Activated CD4-positive, alpha-beta T cell treated with anti-CD3 and anti-CD28 coated beads, Interleukin-2, amount 10 ng/mL, durations not matched to agents 24 days and 14 days (primary cell): ENCODE measurements around the gene DNAJB2. TPM values are rescaled to one million over a fixed set of nuclear protein-coding genes. Genes with fewer than 3 reads are reported as not detected.
A peak's percentile ranks its signal among the peaks of the same experiment; 100 is the strongest.
"Not testable (repeated sequence)": the region's sequence is repeated elsewhere in the genome, so short reads cannot be mapped to it uniquely, and the experiment has no call there.

Experiments used
- DNase-seq: peaks from one replicate; pipeline ENCODE4 v3.0.0; 2022
- H3K27ac Mint-ChIP-seq: one replicate; pipeline ENCODE4 v1.8.0; 2022; ENCODE audit warnings: mild to moderate bottlenecking, mixed read lengths
- H3K27me3 Mint-ChIP-seq: one replicate; pipeline ENCODE4 v1.8.0; 2022; ENCODE audit warnings: mixed read lengths
- H3K36me3 Mint-ChIP-seq: one replicate; pipeline ENCODE4 v1.8.0; 2022; ENCODE audit warnings: low read depth, mild to moderate bottlenecking, mixed read lengths
- H3K4me1 Mint-ChIP-seq: one replicate; pipeline ENCODE4 v1.8.0; 2021; ENCODE audit warnings: mixed read lengths
- H3K4me3 Mint-ChIP-seq: one replicate; pipeline ENCODE4 v1.8.0; 2022; ENCODE audit warnings: mild to moderate bottlenecking, moderate library complexity, mixed read lengths
- H3K9me3 Mint-ChIP-seq: one replicate; pipeline ENCODE4 v1.8.0; 2021; ENCODE audit warnings: mixed read lengths
- intact Hi-C: fragments of 100-400 bp; cut with micrococcal nuclease; formaldehyde crosslinking; loops from one replicate; pipeline ENCODE4 v1.15.1; 2023
- total RNA-seq: library from RNA; stranded (reverse); gene quantifications from 2 replicates; pipeline ENCODE4 v1.2.3, GENCODE V29; 2022

DNAJB2 gene
- total RNA-seq, 1 donor from 2014 or later: 52.4 TPM

DNA sequence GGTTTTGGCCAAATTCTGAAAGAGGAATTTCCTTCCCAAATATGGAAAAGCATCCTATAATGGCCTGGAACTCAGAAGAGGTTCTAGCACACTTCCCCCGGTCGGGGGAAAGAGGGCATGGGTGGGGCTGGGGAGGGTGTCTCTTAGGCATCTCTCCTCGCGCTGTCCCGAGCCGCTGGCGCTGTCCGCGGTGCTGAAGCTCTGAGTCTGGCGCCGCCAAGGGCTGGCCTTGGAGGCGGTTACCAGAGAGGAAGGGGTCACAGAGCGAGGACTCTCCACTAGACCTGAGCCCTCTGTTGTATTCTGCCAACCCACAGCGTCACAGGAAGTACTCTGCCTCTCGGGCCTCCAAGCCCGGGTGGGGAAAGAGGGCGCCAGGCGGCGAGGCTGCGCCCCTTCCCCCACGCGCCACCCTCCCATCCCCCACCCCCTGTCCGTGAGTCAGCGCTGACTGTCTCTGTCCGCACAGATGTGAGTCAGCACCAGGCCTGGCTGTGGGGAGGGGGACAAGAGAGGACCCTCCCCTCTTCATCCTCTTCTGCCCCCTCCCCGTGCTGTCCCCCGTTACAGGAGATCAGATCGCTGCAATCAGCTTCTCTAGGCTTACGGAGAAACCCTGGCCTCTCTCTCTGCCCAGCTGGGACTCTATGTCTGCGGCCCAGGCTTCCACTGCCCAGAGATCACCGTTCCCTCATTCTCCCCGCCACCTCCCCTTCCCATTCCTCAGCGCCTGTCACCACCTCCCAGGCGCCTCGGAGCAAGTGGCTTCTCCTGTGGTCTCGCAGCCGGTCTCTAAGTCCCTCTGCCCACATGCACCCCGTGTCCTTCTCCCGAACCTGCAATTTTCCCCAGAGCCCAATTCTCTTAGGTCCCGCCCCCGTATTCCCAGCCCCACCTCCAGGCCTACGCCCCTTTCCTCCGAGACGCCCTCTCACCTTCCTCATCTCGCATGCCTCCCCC, 29.3 kb downstream of the DNAJB2 start:
- Mint-ChIP-seq H3K27me3 (peaks cover 51% of the 10 kb centered on the region), H3K4me1 (no peaks in the 10 kb centered on the region), H3K36me3 (no peaks in the 10 kb centered on the region), H3K9me3 (no peaks in the 10 kb centered on the region), H3K4me3 (no peak overlapping the region), H3K27ac (no peak overlapping the region)
- DNase-seq: peak; percentile 94
- intact Hi-C loops: no loop called here

- H3K36me3 Mint-ChIP-seq: no peaks in the 10 kb centered on the region
- H3K4me3 Mint-ChIP-seq: no peak within 1 kb of the TSS
- peaks cover 48% of the 10 kb centered on the region for H3K27me3 Mint-ChIP-seq
- intact Hi-C loops: no loop called here
- no peak for DNase-seq
- H3K9me3 Mint-ChIP-seq: no peaks in the 10 kb centered on the region
- H3K27ac Mint-ChIP-seq: no peak within 1 kb of the TSS
- H3K4me1 Mint-ChIP-seq: no peaks in the 10 kb centered on the region
Measured at GRCh38 chr2:219309278-219309677, 30.1 kb downstream of the DNAJB2 start, which contains the start of gene PTPRN. Gene PTPRN, minus strand, starts transcription at chr2:219309401. Its CDS starts 69 bp downstream, at chr2:219309332.

DNA sequence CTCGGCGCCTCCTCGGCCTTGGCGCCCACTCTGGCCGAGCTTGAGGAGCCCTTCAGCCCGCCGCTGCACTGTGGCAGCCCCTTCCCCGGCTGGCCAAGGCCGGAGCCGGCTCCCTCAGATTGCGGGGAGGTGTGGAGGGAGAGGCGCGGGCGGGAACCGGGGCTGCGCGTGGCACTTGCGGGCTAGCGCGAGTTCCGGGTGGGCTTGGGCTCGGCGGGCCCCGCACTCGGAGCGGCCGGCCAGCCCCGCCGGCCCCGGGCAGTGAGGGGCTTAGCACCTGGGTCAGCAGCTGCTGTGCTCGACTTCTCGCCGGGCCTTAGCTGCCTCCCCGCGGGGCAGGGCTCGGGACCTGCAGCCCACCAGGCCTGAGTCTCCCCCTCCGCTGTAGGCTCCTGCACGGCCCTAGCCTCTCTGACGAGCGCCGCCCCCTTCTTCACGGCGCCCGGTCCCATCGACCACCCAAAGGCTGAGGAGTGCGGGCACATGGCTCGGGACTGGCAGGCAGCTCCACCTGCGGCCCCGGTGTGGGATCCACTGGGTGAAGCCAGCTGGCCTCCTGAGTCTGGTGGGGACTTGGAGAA, 33.6 kb downstream of the DNAJB2 start:
- H3K27ac Mint-ChIP-seq, H3K9me3 Mint-ChIP-seq, H3K36me3 Mint-ChIP-seq, intact Hi-C loops, DNase-seq, H3K4me3 Mint-ChIP-seq, H3K4me1 Mint-ChIP-seq: not testable (repeated sequence)
- peaks cover 26% of the 10 kb centered on the region for H3K27me3 Mint-ChIP-seq

GRCh38 chr2:219314804-219315468, 35.8 kb downstream of the DNAJB2 start:
- Mint-ChIP-seq H3K4me3 (no peak overlapping the region), H3K27me3 (peaks cover 11% of the 10 kb centered on the region), H3K4me1 (no peaks in the 10 kb centered on the region), H3K36me3 (no peaks in the 10 kb centered on the region), H3K9me3 (no peaks in the 10 kb centered on the region), H3K27ac (no peak overlapping the region)
- DNase-seq: no peak
- intact Hi-C loops: no loop called here

DNA sequence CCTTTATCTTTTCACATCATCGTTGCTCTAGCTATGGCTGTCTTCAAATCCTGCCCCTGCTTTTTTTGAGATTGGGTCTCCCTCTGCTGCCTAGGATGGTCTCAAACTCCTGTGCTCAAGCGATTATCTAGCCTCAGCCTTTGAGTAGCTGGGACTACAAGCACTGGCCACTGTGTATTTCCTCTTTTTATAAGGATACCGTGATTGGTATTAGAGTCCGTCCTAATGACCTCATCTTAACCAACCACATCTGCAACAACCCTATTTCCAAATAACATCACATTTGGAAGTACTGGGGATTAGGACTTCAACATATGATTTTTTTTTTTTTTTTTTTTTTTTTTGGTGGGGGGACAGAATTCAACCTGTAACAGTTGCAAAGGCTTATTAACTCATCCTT, 44.3 kb downstream of the DNAJB2 start:
- H3K36me3 Mint-ChIP-seq: no peaks in the 10 kb centered on the region
- DNase-seq: no peak

GRCh38 chr2:219325136-219325535, 46.0 kb downstream of the DNAJB2 start:
- Mint-ChIP-seq H3K27me3 (peaks cover 30% of the 10 kb centered on the region), H3K4me1 (peaks cover 2% of the 10 kb centered on the region), H3K4me3 (no peak overlapping the region), H3K36me3 (no peaks in the 10 kb centered on the region), H3K9me3 (no peaks in the 10 kb centered on the region), H3K27ac (no peak overlapping the region)
- intact Hi-C loops: no loop called here
- DNase-seq: no peak

More for the DNA sequence above, 44.3 kb downstream of the DNAJB2 start:
- Mint-ChIP-seq H3K9me3 (no peaks in the 10 kb centered on the region), H3K4me3 (no peak overlapping the region), H3K27ac (no peak overlapping the region), H3K4me1 (peaks cover 2% of the 10 kb centered on the region), H3K27me3 (peaks cover 24% of the 10 kb centered on the region)
- intact Hi-C loops: no loop called here

DNA sequence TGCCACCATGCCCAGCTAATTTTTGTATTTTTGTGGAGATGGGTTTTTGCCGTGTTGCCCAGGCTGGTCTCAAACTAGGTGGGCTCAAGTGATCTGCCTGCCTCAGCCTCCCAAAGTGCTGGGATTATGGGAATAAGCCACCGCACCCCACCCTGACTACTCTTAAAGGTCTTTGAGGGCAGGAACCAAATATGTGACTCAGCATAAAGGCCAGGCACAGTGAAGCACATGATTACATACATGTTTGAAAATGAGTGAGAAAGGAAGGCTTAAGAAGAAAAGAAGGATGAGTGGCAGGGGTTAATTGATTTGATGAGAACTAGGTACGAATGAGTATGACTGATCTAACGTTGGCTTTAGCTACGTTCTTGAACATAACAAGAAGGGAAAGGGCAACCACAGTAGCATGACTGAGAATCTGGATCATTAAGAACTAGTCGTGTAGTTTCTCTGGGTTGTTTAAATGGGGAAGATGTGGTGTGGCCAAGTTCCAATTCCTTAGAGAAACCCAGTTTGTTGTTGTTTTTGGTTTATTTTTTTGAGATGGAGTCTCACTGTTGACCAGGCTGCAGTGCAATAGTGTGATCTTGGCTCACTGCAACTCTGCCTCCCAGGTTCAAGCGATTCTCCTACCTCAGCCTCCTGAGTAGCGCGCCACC, 46.6 kb downstream of the DNAJB2 start:
- Mint-ChIP-seq H3K9me3 (no peaks in the 10 kb centered on the region), H3K27me3 (peaks cover 33% of the 10 kb centered on the region), H3K4me3 (no peak overlapping the region), H3K27ac (no peak overlapping the region), H3K4me1 (peaks cover 2% of the 10 kb centered on the region), H3K36me3 (no peaks in the 10 kb centered on the region)
- intact Hi-C loops: no loop called here
- DNase-seq: no peak

GRCh38 chr2:219327719-219328118, 48.6 kb downstream of the DNAJB2 start:
- Mint-ChIP-seq H3K27me3 (peaks cover 41% of the 10 kb centered on the region), H3K27ac (no peak overlapping the region), H3K36me3 (no peaks in the 10 kb centered on the region), H3K4me1 (no peaks in the 10 kb centered on the region), H3K9me3 (peaks cover 5% of the 10 kb centered on the region), H3K4me3 (no peak overlapping the region)
- no peak for DNase-seq
- intact Hi-C loops: no loop called here

DNA sequence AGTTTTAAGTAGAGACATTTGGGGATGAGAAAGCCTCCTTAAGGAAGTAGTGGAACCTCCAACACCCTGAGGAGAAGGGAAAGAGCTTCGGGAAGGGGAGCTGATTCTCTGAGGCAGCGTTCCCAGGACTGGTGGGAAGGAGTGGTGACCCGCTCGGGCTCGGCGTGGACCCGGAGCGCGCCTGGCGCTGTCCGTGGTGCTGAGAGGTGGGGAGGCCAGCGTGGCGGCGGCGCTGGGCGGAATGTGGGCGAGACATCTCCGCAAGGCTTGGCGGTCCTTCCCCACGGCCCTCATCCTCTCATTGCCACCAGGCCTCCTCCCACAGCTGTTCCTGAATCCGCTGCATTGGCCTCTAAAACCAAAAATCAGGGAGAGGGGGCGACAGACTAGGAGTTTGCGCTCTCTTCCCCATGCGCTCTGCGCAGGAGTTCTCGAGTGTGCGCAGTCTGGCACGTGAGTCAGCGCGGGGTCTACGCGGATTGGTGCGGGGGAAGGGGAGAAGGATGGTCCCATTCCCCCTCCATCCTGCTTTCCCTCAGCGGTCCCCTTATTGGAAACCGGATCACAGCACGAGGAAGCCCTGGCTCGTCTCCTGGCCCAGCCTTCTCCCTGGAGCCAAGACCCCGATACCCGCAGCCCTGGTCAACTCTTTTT, 52.5 kb downstream of the DNAJB2 start:
- H3K9me3 Mint-ChIP-seq: peaks cover 11% of the 10 kb centered on the region
- DNase-seq: peak; percentile 82
- H3K27ac Mint-ChIP-seq: no peak overlapping the region
- H3K27me3 Mint-ChIP-seq: peaks cover 50% of the 10 kb centered on the region
- H3K36me3 Mint-ChIP-seq: no peaks in the 10 kb centered on the region
- no peak overlapping the region for H3K4me3 Mint-ChIP-seq
- no peaks in the 10 kb centered on the region for H3K4me1 Mint-ChIP-seq
- intact Hi-C loops: loop anchor here (10.0 kb wide), 1 partner anchor 277 kb away; no protein-coding TSS in a partner anchor

GRCh38 chr2:219332542-219332941, 53.4 kb downstream of the DNAJB2 start, which contains the start of gene RESP18:
Gene RESP18, minus strand, starts transcription at chr2:219332744.
- no peaks in the 10 kb centered on the region for H3K36me3 Mint-ChIP-seq
- DNase-seq: no peak
- peaks cover 11% of the 10 kb centered on the region for H3K9me3 Mint-ChIP-seq
- intact Hi-C loops: loop anchor here (10.0 kb wide), 1 partner anchor 278 kb away; no protein-coding TSS in a partner anchor
- H3K27ac Mint-ChIP-seq: no peak within 1 kb of the TSS
- no peaks in the 10 kb centered on the region for H3K4me1 Mint-ChIP-seq
- no peak within 1 kb of the TSS for H3K4me3 Mint-ChIP-seq
- H3K27me3 Mint-ChIP-seq: peaks cover 53% of the 10 kb centered on the region

- peaks cover 11% of the 10 kb centered on the region for H3K9me3 Mint-ChIP-seq
- no peaks in the 10 kb centered on the region for H3K36me3 Mint-ChIP-seq
- no peak for DNase-seq
- peaks cover 62% of the 10 kb centered on the region for H3K27me3 Mint-ChIP-seq
- H3K4me1 Mint-ChIP-seq: no peaks in the 10 kb centered on the region
- H3K27ac Mint-ChIP-seq: no peak overlapping the region
- intact Hi-C loops: loop anchor here (10.0 kb wide), 1 partner anchor 279 kb away; no protein-coding TSS in a partner anchor
- H3K4me3 Mint-ChIP-seq: no peak overlapping the region
Measured at GRCh38 chr2:219334076-219334475, 54.9 kb downstream of the DNAJB2 start.

- DNase-seq: no peak
- Mint-ChIP-seq H3K9me3 (peaks cover 11% of the 10 kb centered on the region), H3K4me1 (no peaks in the 10 kb centered on the region), H3K27me3 (peaks cover 65% of the 10 kb centered on the region), H3K36me3 (no peaks in the 10 kb centered on the region), H3K27ac (no peak overlapping the region), H3K4me3 (no peak overlapping the region)
- intact Hi-C loops: loop anchor here (10.0 kb wide), 1 partner anchor 281 kb away; no protein-coding TSS in a partner anchor
Measured at GRCh38 chr2:219335373-219335786, 56.2 kb downstream of the DNAJB2 start.
